Inferior parietal cortex (tissue), 1 donor: ENCODE data around the gene SLC6A3.

Experiments
- DNase-seq: peaks from one replicate; pipeline ENCODE4 v3.0.0-alpha.2; 2016; ENCODE audit errors: extremely low spot score

The SLC6A3 gene

DNA sequence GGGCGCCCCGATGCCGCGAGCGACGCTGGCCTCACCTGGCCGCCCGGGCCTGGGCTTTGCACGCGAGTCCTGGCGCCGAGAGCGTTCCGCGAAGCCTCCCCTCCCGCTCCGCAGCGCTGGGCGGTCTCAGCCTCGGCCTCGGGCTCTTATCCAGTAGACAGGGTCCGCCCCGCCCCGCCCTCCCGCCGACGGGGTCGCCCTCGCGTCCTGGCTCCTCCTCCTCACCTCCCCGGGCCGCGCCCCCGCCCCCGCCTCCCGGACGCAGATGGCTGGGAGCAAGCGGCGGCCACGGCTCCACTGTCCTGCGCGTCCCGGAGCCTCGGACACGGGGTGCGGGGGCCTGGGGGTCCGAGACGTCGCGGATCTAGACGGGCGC lies at the start of gene SLC6A3:
Gene SLC6A3, minus strand, starts transcription at position 128 of the 376 bp plus-strand sequence. CDS start 2,243 bp downstream, outside the sequence.
- no peak for DNase-seq

GRCh38 chr5:1493941-1494340 lies 48.7 kb upstream of the SLC6A3 start:
- DNase-seq, result no peak

GRCh38 chr5:1493413-1493812 lies 48.2 kb upstream of the SLC6A3 start:
- DNase-seq, result no peak

GRCh38 chr5:1492757-1493156 lies 47.5 kb upstream of the SLC6A3 start:
- DNase-seq, result no peak

GRCh38 chr5:1490376-1490775 lies 45.1 kb upstream of the SLC6A3 start:
- no peak for DNase-seq

- no peak for DNase-seq
These were observed 44.5 kb upstream of the SLC6A3 start for GRCh38 chr5:1489754-1490153.

DNA sequence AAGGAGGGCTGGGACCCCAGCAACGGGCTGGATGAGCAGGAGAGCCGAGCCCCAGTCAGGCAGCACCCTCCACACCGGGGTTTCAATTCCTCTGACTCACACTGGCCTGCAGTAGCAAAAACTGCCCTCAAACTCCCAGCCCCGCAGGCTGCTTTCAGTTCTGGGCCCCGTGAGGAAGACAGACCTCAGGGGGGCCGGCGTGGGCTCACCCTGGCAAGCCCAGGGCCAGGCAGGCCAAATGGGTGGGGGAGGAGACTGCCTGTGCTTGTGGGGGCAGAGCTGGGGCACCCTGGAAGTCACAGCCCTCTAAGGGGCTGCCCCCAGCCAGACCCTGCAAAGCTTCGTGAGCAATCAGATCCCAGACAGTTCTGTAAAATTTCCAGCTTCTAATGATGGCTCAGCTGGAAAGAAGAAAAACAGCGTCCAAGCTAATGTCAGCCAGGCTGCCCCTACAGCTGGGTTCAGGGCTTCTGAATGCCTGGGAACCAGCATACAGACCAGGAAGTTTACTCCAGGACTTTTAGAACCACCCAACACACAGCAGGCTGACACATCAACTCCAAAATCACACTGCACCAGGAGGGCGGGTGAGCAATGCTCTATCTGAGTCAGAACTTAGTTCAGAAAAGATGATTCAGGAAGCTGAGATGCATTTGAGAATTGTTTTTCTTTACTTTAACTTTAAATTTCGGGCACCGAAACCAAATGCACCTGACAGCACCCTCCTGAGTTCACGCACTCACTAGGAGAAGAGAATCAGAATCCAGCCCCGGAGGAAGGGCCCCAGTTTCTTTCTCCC lies 43.8 kb upstream of the SLC6A3 start:
- no peak for DNase-seq

- no peak for DNase-seq
These were observed 42.0 kb upstream of the SLC6A3 start for GRCh38 chr5:1487079-1487764.

DNA sequence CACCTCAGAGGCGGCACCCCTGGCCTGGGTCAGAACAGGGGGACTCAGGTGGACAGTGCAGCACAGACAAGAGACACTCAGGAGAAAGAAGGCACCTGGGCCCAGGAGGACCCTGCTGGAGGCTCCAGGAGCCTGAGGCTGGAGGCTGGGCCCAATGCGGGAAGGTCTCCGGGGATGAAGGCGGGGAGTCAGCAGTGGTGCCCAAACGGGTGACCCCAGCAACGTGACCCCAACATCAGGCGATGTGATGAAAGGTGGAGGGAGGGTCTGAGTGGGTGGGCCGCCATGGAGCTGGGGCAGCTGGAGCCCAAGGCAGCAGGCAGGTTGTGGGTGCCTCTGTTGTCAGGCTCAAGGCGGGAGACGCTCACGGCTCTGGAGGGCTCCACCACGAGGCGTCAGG lies 41.0 kb upstream of the SLC6A3 start:
- DNase-seq, result no peak

DNA sequence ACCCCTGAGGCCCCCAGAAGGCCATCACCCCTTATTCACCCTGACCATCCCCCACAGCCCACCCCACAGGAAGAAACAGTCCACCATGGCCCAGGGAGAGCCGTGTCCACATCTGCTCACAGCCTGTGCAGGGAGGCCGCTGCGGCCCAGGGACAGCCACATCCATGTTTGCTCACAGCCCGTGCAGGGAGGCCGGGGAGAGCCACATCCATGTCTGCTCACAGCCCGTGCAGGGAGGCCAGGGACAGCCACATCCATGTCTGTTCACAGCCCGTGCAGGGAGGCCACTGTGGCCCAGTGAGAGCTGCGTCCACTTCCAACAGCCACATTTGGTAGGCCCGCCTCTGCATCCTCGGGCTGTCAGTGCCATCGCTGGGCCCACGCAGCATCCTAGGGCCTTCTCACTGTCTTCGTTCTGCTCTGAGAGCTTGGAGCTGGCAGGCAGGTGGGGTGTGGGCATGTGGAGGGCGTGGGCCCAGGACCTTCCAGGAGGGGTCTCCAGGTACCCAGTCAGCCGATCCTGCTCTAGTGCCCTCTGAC lies 40.4 kb upstream of the SLC6A3 start:
- no peak for DNase-seq

- DNase-seq, result no peak
These were observed 39.7 kb upstream of the SLC6A3 start for GRCh38 chr5:1484730-1485578.

DNA sequence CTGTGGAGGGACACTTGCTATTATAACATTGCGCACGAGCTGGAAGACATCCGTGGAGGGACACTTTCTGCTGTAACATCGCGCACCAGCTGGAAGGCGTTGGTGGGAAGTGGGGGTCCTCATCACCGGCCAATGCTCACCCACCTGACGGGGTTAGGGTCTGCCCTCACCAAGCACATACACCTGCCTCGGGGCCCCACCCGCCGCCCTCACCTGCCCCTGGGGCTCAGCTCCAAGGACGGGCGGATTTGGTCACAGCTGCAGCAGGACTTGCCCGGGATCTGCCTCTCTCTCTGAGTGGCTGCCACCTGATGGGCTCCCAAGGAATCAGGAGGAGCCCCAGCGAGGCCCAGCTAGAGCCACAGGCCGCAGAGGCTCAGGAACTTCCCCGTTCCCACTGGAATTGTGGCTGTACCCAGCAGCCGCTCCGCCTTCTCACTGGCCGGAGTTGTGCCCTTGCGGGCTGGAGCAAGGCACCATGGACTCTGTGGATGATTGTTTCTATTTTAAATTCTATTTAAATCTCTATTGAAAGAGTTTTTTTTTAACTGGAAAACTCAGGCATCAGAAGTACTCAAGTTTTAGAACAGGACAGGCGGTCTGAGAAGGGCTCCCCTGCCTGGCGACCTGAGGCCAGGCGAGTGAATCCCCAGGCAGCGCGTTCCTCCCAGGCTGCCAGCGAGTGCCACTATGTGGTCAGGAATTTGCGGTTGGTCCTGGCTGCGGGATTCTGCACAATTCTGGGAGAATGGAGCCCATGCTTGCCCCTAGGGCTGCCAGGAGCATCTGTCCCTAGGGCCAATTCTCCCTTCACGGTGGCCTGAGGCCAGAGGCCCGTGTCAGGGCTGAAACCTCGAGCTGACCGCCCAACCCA lies 38.9 kb upstream of the SLC6A3 start:
- no peak for DNase-seq

GRCh38 chr5:1483064-1483463 lies 37.8 kb upstream of the SLC6A3 start:
- no peak for DNase-seq

GRCh38 chr5:1481959-1482331 lies 36.7 kb upstream of the SLC6A3 start:
- DNase-seq, result no peak

DNA sequence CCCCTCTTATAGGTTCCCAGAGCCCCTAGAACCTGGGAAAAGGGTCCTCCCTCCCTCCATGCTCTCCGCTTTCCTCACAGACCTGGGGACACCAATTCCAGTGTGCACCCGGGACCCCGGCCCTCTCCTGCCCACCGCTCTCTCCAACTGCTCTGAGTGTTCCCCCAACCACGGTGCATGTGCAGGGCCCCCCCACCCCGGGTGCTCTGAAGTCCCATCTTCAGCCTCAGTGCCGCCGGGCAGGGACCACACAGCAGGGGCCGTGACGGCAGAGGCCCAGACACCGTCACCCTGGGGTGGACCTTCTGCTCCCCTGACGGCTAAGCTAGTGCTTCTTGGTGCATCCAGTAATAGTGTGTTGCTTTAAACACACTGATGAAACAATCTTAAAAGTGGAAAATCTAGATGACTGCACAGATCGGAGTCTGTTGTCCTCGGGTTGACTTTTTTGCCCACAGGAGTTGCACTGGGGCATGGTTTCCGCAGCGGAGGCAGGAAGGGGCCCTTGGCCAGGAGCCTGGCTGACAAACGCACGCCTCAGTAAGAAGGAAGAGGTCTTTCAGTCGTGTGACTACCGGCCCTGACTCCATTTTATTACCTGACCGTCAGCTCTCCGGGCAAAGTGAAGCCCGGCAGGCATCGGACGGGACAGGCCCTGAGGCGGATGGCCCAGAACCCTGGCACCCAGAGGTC lies 36.2 kb upstream of the SLC6A3 start:
- no peak for DNase-seq

DNA sequence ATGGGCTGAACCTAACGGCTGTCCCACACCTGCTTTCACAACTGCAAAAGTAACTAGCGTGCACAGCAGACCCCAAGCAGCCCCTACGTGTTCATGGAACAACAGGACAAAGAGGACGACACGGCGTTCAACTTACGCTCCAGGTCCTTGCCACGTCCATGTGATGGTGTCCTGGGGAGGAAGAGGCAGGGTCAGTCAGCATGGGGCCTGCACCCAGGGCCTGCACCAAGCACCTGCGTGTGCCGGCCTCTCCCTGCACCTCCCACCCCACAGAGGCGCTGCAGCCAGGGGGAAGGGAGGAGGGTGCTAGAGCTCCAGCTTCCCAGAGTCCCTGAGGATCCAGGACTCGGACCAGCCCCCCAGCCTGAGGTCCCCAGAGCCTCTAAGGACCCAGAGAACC lies 35.6 kb upstream of the SLC6A3 start:
- DNase-seq, result no peak

DNA sequence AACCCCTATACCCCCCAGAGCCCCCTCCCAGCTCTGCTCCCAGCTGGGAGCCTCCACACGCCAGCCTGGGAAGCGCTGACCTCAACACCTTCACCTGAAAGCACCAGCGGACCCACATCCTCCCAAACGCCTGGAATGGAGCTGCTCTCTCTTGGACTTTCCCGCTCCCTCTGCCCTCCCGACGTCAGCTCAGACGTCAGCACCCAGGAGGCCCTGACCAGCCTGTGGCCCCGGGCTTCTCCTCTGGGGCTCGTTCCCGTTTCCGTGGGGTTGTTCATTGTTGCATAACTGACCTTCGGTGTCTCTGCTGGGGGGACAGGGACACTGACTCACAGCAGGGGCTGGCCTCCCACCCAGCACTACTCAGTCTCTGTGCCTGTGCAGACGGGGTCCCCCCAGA lies 35.0 kb upstream of the SLC6A3 start:
- DNase-seq, result no peak

DNA sequence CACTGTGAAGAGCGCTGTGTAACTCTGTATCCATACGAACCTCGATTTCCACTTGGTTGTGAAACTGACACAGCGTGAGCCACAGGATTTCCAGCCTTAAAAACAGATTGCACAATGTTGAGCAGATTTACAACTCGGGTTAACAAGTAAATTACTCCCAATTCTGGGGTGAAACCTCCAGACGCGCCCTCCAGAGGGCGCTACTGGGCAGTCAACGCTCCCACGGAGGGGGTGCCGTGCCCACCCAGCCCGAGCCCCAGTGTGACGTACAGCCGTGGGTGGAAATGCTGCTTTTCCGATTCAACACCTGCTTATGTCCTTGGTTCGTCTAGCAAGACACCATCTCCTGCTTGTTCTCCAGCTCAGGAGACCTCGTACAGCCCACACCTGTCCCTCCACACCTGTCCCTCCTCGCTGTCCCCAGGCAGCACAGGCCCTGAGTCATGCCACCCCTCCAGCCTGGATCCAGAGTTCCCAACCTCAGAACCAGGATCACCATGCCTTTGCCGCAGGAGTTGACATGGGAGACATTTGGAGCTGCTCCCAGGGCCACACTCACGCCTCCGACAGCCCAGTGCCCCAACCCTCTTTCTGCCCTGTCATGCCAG lies 34.4 kb upstream of the SLC6A3 start:
- DNase-seq, result no peak

- DNase-seq, result no peak
These were observed 33.8 kb upstream of the SLC6A3 start for GRCh38 chr5:1479066-1479465.
